Hippocampal formation (tissue), 2 donors: ENCODE data around the gene FAM177B.

Experiments
- DNase-seq, 2 donors: peaks; one replicate each; lab custom pipeline; 2025; lab: John Stamatoyannopoulos, UW

FAM177B gene

GRCh38 chr1:222786121-222786520 lies 49.1 kb downstream of the FAM177B start:
- DNase-seq, result no peak

GRCh38 chr1:222787729-222788128 lies 50.7 kb downstream of the FAM177B start:
- DNase-seq, result no peak

GRCh38 chr1:222788402-222789156 lies 51.6 kb downstream of the FAM177B start:
- DNase-seq, result no peak

- no peak for DNase-seq
Measured at GRCh38 chr1:222790115-222790514, 53.1 kb downstream of the FAM177B start.

- DNase-seq, result no peak
Measured at GRCh38 chr1:222790520-222790919, 53.5 kb downstream of the FAM177B start.

- no peak for DNase-seq
Measured at GRCh38 chr1:222791006-222791710, 54.2 kb downstream of the FAM177B start.

- no peak for DNase-seq
Measured at GRCh38 chr1:222792744-222793143, 55.7 kb downstream of the FAM177B start.

- DNase-seq, result no peak
Measured at GRCh38 chr1:222794656-222795474, 57.9 kb downstream of the FAM177B start.

GRCh38 chr1:222798116-222798515 lies 61.1 kb downstream of the FAM177B start:
- DNase-seq, result no peak

- DNase-seq, result no peak
Measured at GRCh38 chr1:222798975-222799374, 62.0 kb downstream of the FAM177B start.
